D721Med (cell line): ENCODE data around the gene CD4.

Experiments used
- DNase-seq: peaks from one replicate; pipeline ENCODE4 v3.0.0; 2011; ENCODE audit warnings: low spot score; ENCODE audit not compliant: insufficient read length
- FAIRE-seq: peaks from 2 replicates; lab custom pipeline; 2011; peaks lifted over from hg19 to GRCh38; lab: Jason Lieb, UNC
- CTCF ChIP-seq: IDR thresholded peaks from 2 replicates; pipeline ENCODE4 v1.5.1; 2012; ENCODE audit warnings: mild to moderate bottlenecking, control low read depth; ENCODE audit not compliant: insufficient read depth; ENCODE audit errors: missing control alignments

CD4 gene

GRCh38 chr12:6851921-6852650, 62.8 kb downstream of the CD4 start, which contains the start of gene USP5:
Gene USP5 (plus strand): TSS chr12:6852150. CDS start chr12:6852180, 30 bp downstream.
- TF ChIP-seq CTCF, result no peak
- peak; percentile 70 for DNase-seq
- FAIRE-seq, result peak; percentile 32

GRCh38 chr12:6852651-6853354, 63.5 kb downstream of the CD4 start:
- no peak for FAIRE-seq
- no peak for TF ChIP-seq CTCF

GRCh38 chr12:6853626-6854025, 64.3 kb downstream of the CD4 start:
- FAIRE-seq, result no peak
- TF ChIP-seq CTCF, result no peak
- no peak for DNase-seq

More at GRCh38 chr12:6852651-6853354, 63.5 kb downstream of the CD4 start:
- no peak for DNase-seq

- no peak for TF ChIP-seq CTCF
- no peak for DNase-seq
- no peak for FAIRE-seq
Observed at GRCh38 chr12:6854036-6854435, 64.7 kb downstream of the CD4 start.

GRCh38 chr12:6855322-6855721, 66.0 kb downstream of the CD4 start:
- no peak for DNase-seq
- FAIRE-seq, result no peak
- no peak for TF ChIP-seq CTCF

GRCh38 chr12:6858799-6859198, 69.5 kb downstream of the CD4 start:
- FAIRE-seq (no peak), DNase-seq (no peak)
- TF ChIP-seq CTCF, result no peak

- no peak for TF ChIP-seq CTCF
- no peak for DNase-seq
- FAIRE-seq, result no peak
Observed at GRCh38 chr12:6860116-6860515, 70.8 kb downstream of the CD4 start.
